SK-N-SH treated with all-trans-retinoic acid at 6 μM for 48 hours (cell line): Measurements from ENCODE around the gene STUM.

Experiments used
- ATAC-seq: fragments of 200-7000 bp; cut with Tn5 transposase; 3 replicates; pipeline ENCODE4 v1.9.1; 2020; ENCODE audit warnings: mild to moderate bottlenecking, moderate library complexity
- ARNTL ChIP-seq: fragments of 450-650 bp; formaldehyde crosslinking; IDR thresholded peaks from 2 replicates; pipeline ENCODE4 v1.5.0; 2020; ENCODE audit warnings: low read depth, mild to moderate bottlenecking, moderate library complexity, borderline replicate concordance
- BACH2 ChIP-seq: fragments of 250-450 bp; sonication (Bioruptor Pico); IDR thresholded peaks from 2 replicates; pipeline ENCODE4 v1.9.0; 2021; ENCODE audit warnings: mild to moderate bottlenecking, borderline replicate concordance
- CREB5 ChIP-seq: fragments of 250-450 bp; sonication (Bioruptor Pico); IDR thresholded peaks from 2 replicates; pipeline ENCODE4 v1.5.1; 2020; ENCODE audit warnings: low read depth, mild to moderate bottlenecking, moderate library complexity
- CSDC2 ChIP-seq: fragments of 250-450 bp; sonication (Bioruptor Pico); IDR thresholded peaks from 2 replicates; pipeline ENCODE4 v1.5.0; 2020; ENCODE audit warnings: mild to moderate bottlenecking, moderate library complexity
- ESRRG ChIP-seq: fragments of 250-450 bp; sonication (Bioruptor Pico); IDR thresholded peaks from 2 replicates; pipeline ENCODE4 v1.6.1; 2021; ENCODE audit warnings: mild to moderate bottlenecking
- GLIS3 ChIP-seq: fragments of 250-450 bp; sonication (Bioruptor Pico); IDR thresholded peaks from 2 replicates; pipeline ENCODE4 v1.5.0; 2020; ENCODE audit warnings: mild to moderate bottlenecking, moderate library complexity
- ISL1 ChIP-seq: fragments of 250-450 bp; sonication (Bioruptor Pico); IDR thresholded peaks from 2 replicates; pipeline ENCODE4 v2.1.2; 2022; ENCODE audit warnings: mild to moderate bottlenecking, moderate library complexity
- OSR1 ChIP-seq: fragments of 250-450 bp; sonication (Bioruptor Pico); IDR thresholded peaks from 2 replicates; pipeline ENCODE4 v1.8.0; 2022; ENCODE audit warnings: moderate library complexity, mild to moderate bottlenecking, inconsistent platforms
- POU6F1 ChIP-seq: fragments of 250-450 bp; sonication (Bioruptor Pico); IDR thresholded peaks from 2 replicates; pipeline ENCODE4 v1.8.0; 2021; ENCODE audit warnings: low read depth, mild to moderate bottlenecking, moderate library complexity, borderline replicate concordance
- PPARA ChIP-seq: fragments of 250-450 bp; sonication (Bioruptor Pico); IDR thresholded peaks from 2 replicates; pipeline ENCODE4 v1.5.0; 2020; ENCODE audit warnings: mild to moderate bottlenecking, borderline replicate concordance
- RARB ChIP-seq: fragments of 250-450 bp; sonication (Bioruptor Pico); IDR thresholded peaks from 2 replicates; pipeline ENCODE4 v1.8.0; 2021; ENCODE audit warnings: mild to moderate bottlenecking, moderate library complexity
- SNAI2 ChIP-seq: fragments of 250-450 bp; sonication (Bioruptor Pico); IDR thresholded peaks from 2 replicates; pipeline ENCODE4 v1.5.0; 2020; ENCODE audit warnings: mild to moderate bottlenecking, moderate library complexity
- TCF4 ChIP-seq: fragments of 250-450 bp; sonication (Bioruptor Pico); IDR thresholded peaks from 2 replicates; pipeline ENCODE4 v1.8.0; 2021; ENCODE audit warnings: mild to moderate bottlenecking, moderate library complexity, borderline replicate concordance
- TOX ChIP-seq: fragments of 250-450 bp; sonication (Bioruptor Pico); IDR thresholded peaks from 2 replicates; pipeline ENCODE4 v1.8.0; 2021; ENCODE audit warnings: mild to moderate bottlenecking, moderate library complexity, borderline replicate concordance
- TSHZ2 ChIP-seq: fragments of 250-450 bp; sonication (Bioruptor Pico); IDR thresholded peaks from 2 replicates; pipeline ENCODE4 v1.5.0; 2020; ENCODE audit warnings: mild to moderate bottlenecking, moderate library complexity
- ZC3H10 ChIP-seq: fragments of 250-450 bp; sonication (Bioruptor Pico); IDR thresholded peaks from 2 replicates; pipeline ENCODE4 v1.5.1; 2021; ENCODE audit warnings: mild to moderate bottlenecking, moderate library complexity
- ZFP30 ChIP-seq: fragments of 450-650 bp; formaldehyde crosslinking; IDR thresholded peaks from 2 replicates; pipeline ENCODE4 v1.5.0; 2022; ENCODE audit warnings: mild to moderate bottlenecking, moderate library complexity
- ZNF565 ChIP-seq: fragments of 450-650 bp; formaldehyde crosslinking; conservative IDR thresholded peaks from 2 replicates; pipeline ENCODE4 v1.5.0; 2020; ENCODE audit warnings: low read depth, mild to moderate bottlenecking, moderate library complexity
- ZNF70 ChIP-seq: fragments of 450-650 bp; formaldehyde crosslinking; IDR thresholded peaks from 2 replicates; pipeline ENCODE4 v1.5.0; 2020; ENCODE audit warnings: mild to moderate bottlenecking, moderate library complexity
- ZNF8 ChIP-seq: fragments of 450-650 bp; formaldehyde crosslinking; IDR thresholded peaks from 2 replicates; pipeline ENCODE4 v1.5.0; 2020; ENCODE audit warnings: mild to moderate bottlenecking, moderate library complexity

Gene STUM

GRCh38 chr1:226650236-226650841 is 101.8 kb downstream of the STUM start:
- TF ChIP-seq RARB (CRISPR knock-in tag) (no peak), POU6F1 (CRISPR knock-in tag) (no peak), TCF4 (CRISPR knock-in tag) (no peak), ESRRG (CRISPR knock-in tag) (no peak), ARNTL (CRISPR knock-in tag) (no peak), ZNF70 (CRISPR knock-in tag) (no peak), CSDC2 (CRISPR knock-in tag) (no peak), ZNF565 (CRISPR knock-in tag) (no peak), ZC3H10 (no peak), GLIS3 (CRISPR knock-in tag) (no peak)
- ATAC-seq = no peak

- no peak for ATAC-seq
- no peak for TF ChIP-seq ZFP30 (CRISPR knock-in tag)
- no peak for TF ChIP-seq POU6F1 (CRISPR knock-in tag)
- TF ChIP-seq GLIS3 (CRISPR knock-in tag) = no peak
- TF ChIP-seq CREB5 (CRISPR knock-in tag) = no peak
- TF ChIP-seq BACH2 (CRISPR knock-in tag) = no peak
- TF ChIP-seq ZNF565 (CRISPR knock-in tag) = no peak
- TF ChIP-seq CSDC2 (CRISPR knock-in tag) = no peak
- no peak for TF ChIP-seq ESRRG (CRISPR knock-in tag)
- no peak for TF ChIP-seq OSR1
- no peak for TF ChIP-seq PPARA (CRISPR knock-in tag)
- TF ChIP-seq RARB (CRISPR knock-in tag) = no peak
- no peak for TF ChIP-seq TCF4 (CRISPR knock-in tag)
- no peak for TF ChIP-seq TOX (CRISPR knock-in tag)
- TF ChIP-seq, all 23 proteins: peak for 0
Observed at GRCh38 chr1:226651041-226651731, 102.6 kb downstream of the STUM start.

- no peak for ATAC-seq
- TF ChIP-seq SNAI2 = no peak
- no peak for TF ChIP-seq ISL1 (CRISPR knock-in tag)
- no peak for TF ChIP-seq POU6F1 (CRISPR knock-in tag)
- no peak for TF ChIP-seq ESRRG (CRISPR knock-in tag)
- no peak for TF ChIP-seq TSHZ2 (CRISPR knock-in tag)
- no peak for TF ChIP-seq GLIS3 (CRISPR knock-in tag)
- TF ChIP-seq TCF4 (CRISPR knock-in tag) = no peak
- no peak for TF ChIP-seq ZNF70 (CRISPR knock-in tag)
- no peak for TF ChIP-seq ZNF8 (CRISPR knock-in tag)
- TF ChIP-seq ZNF565 (CRISPR knock-in tag) = no peak
- TF ChIP-seq ZC3H10 = no peak
- TF ChIP-seq RARB (CRISPR knock-in tag) = no peak
- no peak for TF ChIP-seq BACH2 (CRISPR knock-in tag)
Observed at GRCh38 chr1:226651732-226652105, 103.2 kb downstream of the STUM start.
